A673 (cell line): ENCODE results near the gene FAM241B. TPM values are rescaled to one million over a fixed set of nuclear protein-coding genes. Genes with fewer than 3 reads are reported as not detected.

Experiments
- BruUV-seq: library from RNA; stranded (reverse); fragments of 400-500 nt; replicated peaks from 2 replicates; lab custom pipeline; 2021; lab: Mats Ljungman, UMichigan
- CTCF ChIA-PET: fragments of 300-600 bp; sonication (Branson Sonifier 250); formaldehyde crosslinking; loops from one replicate; lab custom pipeline; 2022; ENCODE audit warnings: antibody characterized with exemption; lab: Charles Lee
- POLR2A ChIA-PET: fragments of 300-600 bp; sonication (Branson Sonifier 250); formaldehyde crosslinking; loops from one replicate; lab custom pipeline; 2022; ENCODE audit warnings: antibody characterized with exemption; ENCODE audit not compliant: low non-redundant PET; lab: Charles Lee
- DNase-seq: peaks from one replicate; pipeline ENCODE4 v3.0.0-alpha.2; 2015; ENCODE audit warnings: low spot score
- H3K27ac ChIP-seq: fragments of 200-600 bp; sonication (generic); 2 replicates; pipeline ENCODE4 v1.5.1; 2016; ENCODE audit warnings: mixed run types, low read depth, mild to moderate bottlenecking, mixed read lengths, antibody characterized with exemption, low read length; ENCODE audit not compliant: poor library complexity, severe bottlenecking
- H3K27me3 ChIP-seq: fragments of 200-600 bp; sonication (generic); replicated peaks from 2 replicates; pipeline ENCODE4 v1.6.1; 2017; ENCODE audit warnings: mixed run types, low read depth, mild to moderate bottlenecking, mixed read lengths, antibody characterized with exemption, low read length; ENCODE audit not compliant: insufficient read depth, poor library complexity
- H3K36me3 ChIP-seq: fragments of 200-600 bp; sonication (generic); 2 replicates; pipeline ENCODE4 v1.6.1; 2016; ENCODE audit warnings: mixed run types, mild to moderate bottlenecking, mixed read lengths, antibody characterized with exemption, low read length; ENCODE audit not compliant: insufficient read depth, poor library complexity, severe bottlenecking
- H3K4me1 ChIP-seq: fragments of 200-600 bp; sonication (generic); 2 replicates; pipeline ENCODE4 v1.6.1; 2017; ENCODE audit warnings: mixed run types, mild to moderate bottlenecking, mixed read lengths, antibody characterized with exemption, low read length; ENCODE audit not compliant: insufficient read depth, poor library complexity, severe bottlenecking
- H3K4me3 ChIP-seq: fragments of 200-600 bp; sonication (generic); 2 replicates; pipeline ENCODE4 v1.5.1; 2016; ENCODE audit warnings: low read depth, mixed run types, mild to moderate bottlenecking, mixed read lengths, low read length; ENCODE audit not compliant: poor library complexity, severe bottlenecking
- H3K9me3 ChIP-seq: fragments of 200-600 bp; sonication (generic); 2 replicates; pipeline ENCODE4 v1.6.1; 2016; ENCODE audit warnings: mixed run types, low read depth, mild to moderate bottlenecking, mixed read lengths, antibody characterized with exemption, low read length; ENCODE audit not compliant: poor library complexity, severe bottlenecking
- CTCF ChIP-seq: fragments of 300-800, 200-600 bp; sonication (generic); conservative IDR thresholded peaks from 2 replicates; pipeline ENCODE4 v1.5.1; 2017; ENCODE audit warnings: low read depth, mild to moderate bottlenecking, antibody characterized with exemption, low read length, moderate library complexity, mixed read lengths
- EZH2 ChIP-seq: fragments of 200-600 bp; sonication (generic); IDR thresholded peaks from 2 replicates; pipeline ENCODE4 v1.6.1; 2017; ENCODE audit warnings: borderline replicate concordance, low read depth, mild to moderate bottlenecking, mixed read lengths, antibody characterized with exemption, low read length; ENCODE audit not compliant: poor library complexity, severe bottlenecking
- intact Hi-C: fragments of 100-400 bp; cut with micrococcal nuclease; formaldehyde crosslinking; loops from one replicate; pipeline ENCODE4 v1.10.0; 2022; ENCODE audit not compliant: unreplicated experiment
- total RNA-seq: library from RNA; stranded (reverse); gene quantifications from 2 replicates; pipeline ENCODE4 v1.2.3, GENCODE V29; 2021

FAM241B gene
- total RNA-seq, 1 experiment from 2014 or later, result 4.2 TPM

GRCh38 chr10:69628891-69629290 lies 1.2 kb upstream of the FAM241B start:
- H3K9me3 ChIP-seq, result peaks cover 6% of the 10 kb centered on the region
- peaks cover 14% of the 10 kb centered on the region for H3K27me3 ChIP-seq
- H3K4me3 ChIP-seq, result no peak overlapping the region
- ChIA-PET CTCF (interaction anchor here (0.7 kb wide), 1 partner anchor 16 kb away, joined by 3 read pairs; no protein-coding TSS in a partner anchor), POLR2A (no interaction called here)
- H3K36me3 ChIP-seq, result no peaks in the 10 kb centered on the region
- intact Hi-C loops, result no loop called here
- TF ChIP-seq EZH2 (no peak), CTCF (no peak)
- BruUV-seq, result no TSS peak
- no peak overlapping the region for H3K27ac ChIP-seq
- no peaks in the 10 kb centered on the region for H3K4me1 ChIP-seq
- no peak for DNase-seq

- intact Hi-C loops, result no loop called here
- no peak for DNase-seq
- Histone ChIP-seq H3K27me3 (peaks cover 10% of the 10 kb centered on the region), H3K36me3 (no peaks in the 10 kb centered on the region), H3K27ac (no peak overlapping the region), H3K4me1 (no peaks in the 10 kb centered on the region), H3K4me3 (peak overlapping the region; percentile 57), H3K9me3 (no peaks in the 10 kb centered on the region)
- ChIA-PET POLR2A (no interaction called here), CTCF (interaction anchor here (0.7 kb wide), 1 partner anchor 15 kb away, joined by 3 read pairs; no protein-coding TSS in a partner anchor)
- no TSS peak for BruUV-seq
- TF ChIP-seq EZH2 (no peak), CTCF (no peak)
These were observed 539 bp upstream of the FAM241B start for GRCh38 chr10:69629519-69629896.

- Histone ChIP-seq H3K36me3 (no peaks in the 10 kb centered on the region), H3K27me3 (peaks cover 6% of the 10 kb centered on the region), H3K4me1 (no peaks in the 10 kb centered on the region), H3K27ac (no peak overlapping the region), H3K4me3 (peak overlapping the region; percentile 57), H3K9me3 (no peaks in the 10 kb centered on the region)
- ChIA-PET POLR2A (no interaction called here), CTCF (no interaction called here)
- no peak for DNase-seq
- no TSS peak for BruUV-seq
- intact Hi-C loops, result no loop called here
- no peak for TF ChIP-seq CTCF
- no peak for TF ChIP-seq EZH2
These were observed 779 bp downstream of the FAM241B start for GRCh38 chr10:69630651-69631400.
